Lower leg skin (tissue), 3 donors: ENCODE data around the gene UGT1A6.

Source experiments
- CTCF ChIP-seq, 3 donors: fragments of 450-650 bp; IDR thresholded peaks; one replicate each; pipeline ENCODE4 v1.5.1; 2016; ENCODE audit warnings: antibody characterized with exemption in 3 of 3, mild to moderate bottlenecking in 3 of 3, moderate library complexity in 2 of 3
- POLR2A ChIP-seq, 2 donors: fragments of 450-650 bp; IDR thresholded peaks; one replicate each; pipeline ENCODE4 v1.6.1; 2016 to 2017; ENCODE audit warnings: antibody characterized with exemption in 2 of 2, mild to moderate bottlenecking in 1 of 2, moderate library complexity in 1 of 2

GRCh38 chr2:233819884-233820773 lies 127.4 kb downstream of the UGT1A6 start:
- no peak for TF ChIP-seq CTCF (IDR thresholded peaks at IDR 0.05)
- TF ChIP-seq POLR2A (IDR thresholded peaks at IDR 0.05) = no peak
